ENCODE measurements around the gene KNSTRN. TPM values are rescaled to one million over a fixed set of nuclear protein-coding genes. Genes with fewer than 3 reads are reported as not detected.

Gene KNSTRN
- total and polyA plus RNA-seq, 2 of the 13 experiments (the other 11 are each of a cell fraction or from before 2014, with no cell fraction given), result 20.3 to 62.3 TPM

DNA sequence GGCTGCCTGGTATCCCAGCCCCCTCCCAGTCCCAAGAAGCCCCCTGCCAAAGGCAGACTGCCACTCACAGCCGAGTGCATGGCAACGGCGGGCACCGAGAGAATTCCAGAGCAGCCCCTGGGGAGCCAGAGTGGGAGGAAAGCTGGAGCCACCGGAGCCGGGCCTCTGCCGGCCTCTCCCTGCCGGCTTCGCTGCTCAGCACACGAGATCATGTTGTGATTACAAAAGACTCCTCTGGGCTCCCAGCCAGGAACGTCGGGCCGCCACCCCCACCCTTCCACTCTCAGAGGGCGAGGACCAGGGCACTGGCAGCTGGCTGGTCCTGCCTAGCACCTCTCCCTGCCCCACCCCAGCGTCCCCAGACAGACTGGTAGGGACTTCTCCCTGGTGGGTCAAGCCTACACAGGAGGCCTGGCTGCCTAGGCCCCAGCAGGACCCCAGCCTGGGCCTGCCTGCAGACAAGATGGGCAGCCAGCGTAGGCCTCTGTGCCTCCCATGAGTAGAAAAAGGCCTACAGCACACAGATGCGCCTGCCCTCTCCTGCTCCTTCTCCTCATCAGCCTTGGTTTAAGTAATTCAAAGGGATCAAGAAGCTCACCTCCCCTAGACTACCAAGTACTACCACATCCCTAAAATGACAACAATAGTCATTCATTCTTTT, 41.7 kb upstream of the KNSTRN start, which contains the start of gene CCDC9B:
Gene CCDC9B (minus strand): TSS at position 200 of the 661 bp plus-strand sequence. CDS start 120 bp downstream, at position 80.
- no peaks in the 10 kb centered on the region; a peak in 1 of 5 replicates for H3K36me3 ChIP-seq (replicated peaks in 1 of 2; ENCODE audit: control insufficient read depth in 1 of 2, insufficient read depth in 2 of 2, low read length in 2 of 2)
- H3K9me3 ChIP-seq (ENCODE audit: low read length), result no peaks in the 10 kb centered on the region
- H3K79me2 ChIP-seq (ENCODE audit: insufficient read depth, low read length), result no peaks in the 10 kb centered on the region
- H3K9ac ChIP-seq (ENCODE audit: insufficient read depth, low read depth, low read length), result peak within 1 kb of the TSS; percentile 76
- H3K27ac ChIP-seq (ENCODE audit: extremely low read length, insufficient read depth, low read length), result peak within 1 kb of the TSS; percentile 17
- no peak within 1 kb of the TSS for H2AFZ ChIP-seq (ENCODE audit: low read length)
- WGBS (ENCODE audit: low lambda C conversion rate), result 3% methylated on average over 13 of the region's 17 CpGs
- H3K4me2 ChIP-seq (ENCODE audit: low read depth, low read length), result peak within 1 kb of the TSS; percentile 86
- CTCF ChIA-PET (ENCODE audit: low intra/inter-chr PET ratio, low total read pairs), result interaction anchor here (1.3 kb wide), 2 partner anchors 14 to 20 kb away, joined by 3 to 5 read pairs; no protein-coding TSS in a partner anchor
- BruUV-seq (replicated peaks), result no TSS peak
- FAIRE-seq (peak; percentile 71), DNase-seq (ENCODE audit: low spot score) (peak; percentile 75), ATAC-seq (peak; percentile 73)
- H3K4me3 ChIP-seq (replicated peaks in 1 of 3; ENCODE audit: insufficient read depth in 1 of 3, low read depth in 2 of 3, low read length in 3 of 3), result peak within 1 kb of the TSS; percentile 61 to 79 (median 68)
- in situ Hi-C loops (cut with HindIII; ENCODE audit: extremely low pct_ligation_motif_present, low pct_unique_long_range_greater_than_20kb) (no loop called here), intact Hi-C loops (cut with micrococcal nuclease; ENCODE audit: unreplicated experiment) (loop anchor here (2.0 kb wide), 1 partner anchor 80 kb away; no protein-coding TSS in a partner anchor)
- POLR2A ChIA-PET, result interaction anchor here (0.9 to 4.4 kb wide), 9 partner anchors 9 to 100 kb away, joined by 3 to 24 read pairs (median 4); partner anchors contain the start of genes BAHD1, INAFM2 and IVD
- H3K4me1 ChIP-seq (ENCODE audit: insufficient read depth, low read length), result peaks cover 65% of the 10 kb centered on the region
- no peaks in the 10 kb centered on the region for H3K27me3 ChIP-seq (ENCODE audit: control insufficient read depth in 1 of 2, insufficient read depth in 2 of 2, low read length in 2 of 2)
- H4K20me1 ChIP-seq (ENCODE audit: insufficient read depth, low read length), result peaks cover 4% of the 10 kb centered on the region; the same call in 1 of the 2 replicates
- TF ChIP-seq ZNF296 (CRISPR knock-in tag; conservative IDR thresholded peaks at IDR 0.05) (no peak), ARID2 (CRISPR knock-in tag; IDR thresholded peaks at IDR 0.05; ENCODE audit: borderline replicate concordance) (no peak), MZF1 (CRISPR knock-in tag; IDR thresholded peaks at IDR 0.05; ENCODE audit: borderline replicate concordance) (no peak), RARA (CRISPR knock-in tag; IDR thresholded peaks at IDR 0.05) (0 out of 2 replicates have a peak, but pooled peaks have one; percentile 17), FOSL2 (CRISPR knock-in tag; IDR thresholded peaks at IDR 0.05) (no peak), POLR2A (IDR thresholded peaks at IDR 0.05; ENCODE audit: insufficient read depth in 1 of 2, low read depth in 2 of 2, low read length in 2 of 2) (peak in 1 of 2 experiments; percentile 58; a peak in 2 of 4 replicates), ATF6 (CRISPR knock-in tag; conservative IDR thresholded peaks at IDR 0.05) (no peak), ZNF616 (CRISPR knock-in tag; IDR thresholded peaks at IDR 0.05; ENCODE audit: low read depth) (no peak), HMG20A (CRISPR knock-in tag; IDR thresholded peaks at IDR 0.05; ENCODE audit: borderline replicate concordance) (no peak), ISL2 (CRISPR knock-in tag; IDR thresholded peaks at IDR 0.05) (0 out of 2 replicates have a peak, but pooled peaks have one; percentile 18), ZSCAN20 (CRISPR knock-in tag; IDR thresholded peaks at IDR 0.05; ENCODE audit: borderline replicate concordance) (no peak), GATAD2A (CRISPR knock-in tag; IDR thresholded peaks at IDR 0.05) (peak; percentile 62), FOXC1 (CRISPR knock-in tag; IDR thresholded peaks at IDR 0.05; ENCODE audit: borderline replicate concordance) (no peak), ZNF441 (CRISPR knock-in tag; IDR thresholded peaks at IDR 0.05; ENCODE audit: borderline replicate concordance) (no peak)
- TF ChIP-seq, protein P1, sequence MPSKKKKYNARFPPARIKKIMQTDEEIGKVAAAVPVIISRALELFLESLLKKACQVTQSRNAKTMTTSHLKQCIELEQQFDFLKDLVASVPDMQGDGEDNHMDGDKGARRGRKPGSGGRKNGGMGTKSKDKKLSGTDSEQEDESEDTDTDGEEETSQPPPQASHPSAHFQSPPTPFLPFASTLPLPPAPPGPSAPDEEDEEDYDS (CRISPR knock-in tag; IDR thresholded peaks at IDR 0.05), result no peak
- TF ChIP-seq, protein P2, sequence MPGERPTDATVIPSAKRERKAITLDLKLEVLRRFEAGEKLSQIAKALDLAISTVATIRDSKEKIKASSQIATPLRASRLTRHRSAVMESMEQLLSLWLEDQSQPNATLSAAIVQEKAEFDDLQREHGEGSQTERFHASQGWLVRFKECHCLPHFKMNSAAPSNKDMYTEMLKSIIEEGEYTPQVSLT (CRISPR knock-in tag; IDR thresholded peaks at IDR 0.05; ENCODE audit: borderline replicate concordance, low read depth), result no peak
- TF ChIP-seq, protein P3, sequence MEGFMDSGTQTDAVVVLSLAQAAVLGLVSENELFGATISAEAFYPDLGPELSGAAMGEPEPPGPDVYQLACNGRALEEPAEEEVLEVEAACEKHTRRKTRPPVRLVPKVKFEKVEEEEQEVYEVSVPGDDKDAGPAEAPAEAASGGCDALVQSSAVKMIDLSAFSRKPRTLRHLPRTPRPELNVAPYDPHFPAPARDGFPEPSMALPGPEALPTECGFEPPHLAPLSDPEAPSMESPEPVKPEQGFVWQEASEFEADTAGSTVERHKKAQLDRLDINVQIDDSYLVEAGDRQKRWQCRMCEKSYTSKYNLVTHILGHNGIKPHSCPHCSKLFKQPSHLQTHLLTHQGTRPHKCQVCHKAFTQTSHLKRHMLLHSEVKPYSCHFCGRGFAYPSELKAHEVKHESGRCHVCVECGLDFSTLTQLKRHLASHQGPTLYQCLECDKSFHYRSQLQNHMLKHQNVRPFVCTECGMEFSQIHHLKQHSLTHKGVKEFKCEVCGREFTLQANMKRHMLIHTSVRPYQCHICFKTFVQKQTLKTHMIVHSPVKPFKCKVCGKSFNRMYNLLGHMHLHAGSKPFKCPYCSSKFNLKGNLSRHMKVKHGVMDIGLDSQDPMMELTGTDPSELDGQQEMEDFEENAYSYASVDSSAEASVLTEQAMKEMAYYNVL (CRISPR knock-in tag; IDR thresholded peaks at IDR 0.05; ENCODE audit: borderline replicate concordance), result no peak
- TF ChIP-seq, protein P4, sequence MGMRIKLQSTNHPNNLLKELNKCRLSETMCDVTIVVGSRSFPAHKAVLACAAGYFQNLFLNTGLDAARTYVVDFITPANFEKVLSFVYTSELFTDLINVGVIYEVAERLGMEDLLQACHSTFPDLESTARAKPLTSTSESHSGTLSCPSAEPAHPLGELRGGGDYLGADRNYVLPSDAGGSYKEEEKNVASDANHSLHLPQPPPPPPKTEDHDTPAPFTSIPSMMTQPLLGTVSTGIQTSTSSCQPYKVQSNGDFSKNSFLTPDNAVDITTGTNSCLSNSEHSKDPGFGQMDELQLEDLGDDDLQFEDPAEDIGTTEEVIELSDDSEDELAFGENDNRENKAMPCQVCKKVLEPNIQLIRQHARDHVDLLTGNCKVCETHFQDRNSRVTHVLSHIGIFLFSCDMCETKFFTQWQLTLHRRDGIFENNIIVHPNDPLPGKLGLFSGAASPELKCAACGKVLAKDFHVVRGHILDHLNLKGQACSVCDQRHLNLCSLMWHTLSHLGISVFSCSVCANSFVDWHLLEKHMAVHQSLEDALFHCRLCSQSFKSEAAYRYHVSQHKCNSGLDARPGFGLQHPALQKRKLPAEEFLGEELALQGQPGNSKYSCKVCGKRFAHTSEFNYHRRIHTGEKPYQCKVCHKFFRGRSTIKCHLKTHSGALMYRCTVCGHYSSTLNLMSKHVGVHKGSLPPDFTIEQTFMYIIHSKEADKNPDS (CRISPR knock-in tag; IDR thresholded peaks at IDR 0.05), result no peak
